Thyroid gland (tissue), 4 donors: ENCODE results near the gene PPP1R1B. TPM values are rescaled to one million over a fixed set of nuclear protein-coding genes. Genes with fewer than 3 reads are reported as not detected.

Source experiments
- DNase-seq, 2 donors: peaks; one replicate each; pipeline ENCODE4 v3.0.0-alpha.2; 2019
- H3K27ac ChIP-seq, 3 donors: fragments of 200-600 bp; sonication (generic); 1 replicate in 2 of 3; 2 replicates in 1 of 3; pipeline ENCODE4 v1.5.1; 2016 to 2019; ENCODE audit warnings: mild to moderate bottlenecking in 1 of 3, moderate library complexity in 1 of 3
- H3K27me3 ChIP-seq: fragments of 200-600 bp; sonication (generic); one replicate; pipeline ENCODE4 v1.5.1; 2019
- H3K36me3 ChIP-seq, 2 donors: fragments of 200-600 bp; sonication (generic); one replicate each; pipeline ENCODE4 v1.5.1; 2016 to 2019
- H3K4me1 ChIP-seq, 2 donors: fragments of 200-600 bp; sonication (generic); one replicate each; pipeline ENCODE4 v1.5.1; 2017 to 2019
- H3K4me3 ChIP-seq, 3 donors: fragments of 200-600 bp; sonication (generic); replicated peaks in 1 of 3; 1 replicate in 2 of 3; 2 replicates in 1 of 3; pipeline ENCODE4 v1.5.1; 2016; ENCODE audit warnings: mild to moderate bottlenecking in 1 of 3
- H3K9me3 ChIP-seq: fragments of 200-600 bp; sonication (generic); one replicate; pipeline ENCODE4 v1.5.1; 2017
- CTCF ChIP-seq, 6 experiments: fragments of 200-600 bp in 3 of 6; fragments of 450-650 bp in 3 of 6; sonication (generic) in 3 of 6; IDR thresholded peaks; one replicate each; pipeline ENCODE4 v1.5.1; 2016 to 2019; ENCODE audit warnings: antibody characterized with exemption in 6 of 6, mild to moderate bottlenecking in 2 of 6, inconsistent platforms in 1 of 6, moderate library complexity in 1 of 6
- POLR2A ChIP-seq, 2 donors: fragments of 450-650 bp; IDR thresholded peaks; one replicate each; pipeline ENCODE4 v1.6.1; 2017; ENCODE audit warnings: antibody characterized with exemption in 2 of 2, mild to moderate bottlenecking in 2 of 2, moderate library complexity in 1 of 2
- WGBS, 2 donors: methylation state at CpG; one replicate each; pipeline ENCODE4 v1.1.5; 2017; 5-methylcytosine and 5-hydroxymethylcytosine counted together
- intact Hi-C: fragments of 100-400 bp; cut with DNase I; formaldehyde crosslinking; loops from one replicate; pipeline ENCODE4 v1.15.1; 2023
- total RNA-seq, 4 donors: library from RNA; depleted of rRNA; stranded (reverse); fragments of >200 nt; gene quantifications; one replicate each; pipeline ENCODE4 v1.2.3, GENCODE V29; 2016

The PPP1R1B gene
- total RNA-seq, 4 donors from 2014 or later: 1.2 TPM; not detected in 3

- intact Hi-C loops: loop anchor here (5.0 to 10.0 kb wide), 3 partner anchors 77 to 240 kb away; partner anchors contain the start of genes IKZF3 and ZPBP2
- 67 to 69% methylated on average over 8 of the region's 8 CpGs for whole genome bisulfite sequencing, 2 donors
- Histone ChIP-seq H3K27ac (no peak overlapping the region), H3K4me3 (no peak overlapping the region), H3K4me1 (peaks cover 10 to 11% of the 10 kb centered on the region in 2 donors), H3K9me3 (no peaks in the 10 kb centered on the region), H3K36me3 (no peaks in the 10 kb centered on the region), H3K27me3 (peaks cover 15% of the 10 kb centered on the region)
- no peak for TF ChIP-seq POLR2A (IDR thresholded peaks at IDR 0.05)
- no peak for TF ChIP-seq CTCF (IDR thresholded peaks at IDR 0.05)
- DNase-seq: no peak
Measured at GRCh38 chr17:39624313-39624712, 2.4 kb upstream of the PPP1R1B start.

- H3K27me3 ChIP-seq: peaks cover 15% of the 10 kb centered on the region
- intact Hi-C loops: loop anchor here (5.0 to 10.0 kb wide), 2 partner anchors 62 to 240 kb away; partner anchors contain the start of genes IKZF3, PGAP3 and ZPBP2
- TF ChIP-seq CTCF (IDR thresholded peaks at IDR 0.05) (no peak), POLR2A (IDR thresholded peaks at IDR 0.05) (no peak)
- WGBS, 2 donors: 72 to 75% methylated on average over 4 of the region's 5 CpGs
- DNase-seq: no peak
- H3K4me1 ChIP-seq: peaks cover 10 to 11% of the 10 kb centered on the region in 2 donors
- no peaks in the 10 kb centered on the region for H3K36me3 ChIP-seq
- no peak overlapping the region for H3K27ac ChIP-seq
- no peaks in the 10 kb centered on the region for H3K9me3 ChIP-seq
- H3K4me3 ChIP-seq: no peak overlapping the region
Measured at GRCh38 chr17:39625198-39625785, 1.5 kb upstream of the PPP1R1B start.

- intact Hi-C loops: loop anchor here (5.0 to 10.0 kb wide), 2 partner anchors 60 to 238 kb away; partner anchors contain the start of genes IKZF3, PGAP3 and ZPBP2
- WGBS, 2 donors: 2 to 4% methylated on average over 16 to 28 of the region's 72 CpGs
- Histone ChIP-seq H3K4me3 (no peak overlapping the region), H3K27ac (no peak overlapping the region), H3K27me3 (peaks cover 15% of the 10 kb centered on the region), H3K9me3 (no peaks in the 10 kb centered on the region), H3K4me1 (peaks cover 10 to 11% of the 10 kb centered on the region in 2 donors), H3K36me3 (no peaks in the 10 kb centered on the region)
- DNase-seq: no peak
- TF ChIP-seq CTCF (IDR thresholded peaks at IDR 0.05) (no peak), POLR2A (IDR thresholded peaks at IDR 0.05) (no peak)
Measured at GRCh38 chr17:39627047-39627711, 427 bp downstream of the PPP1R1B start.

- no peaks in the 10 kb centered on the region for H3K36me3 ChIP-seq
- TF ChIP-seq POLR2A (IDR thresholded peaks at IDR 0.05) (no peak), CTCF (IDR thresholded peaks at IDR 0.05) (no peak)
- no peak overlapping the region for H3K4me3 ChIP-seq
- peaks cover 10 to 11% of the 10 kb centered on the region in 2 donors for H3K4me1 ChIP-seq
- H3K27ac ChIP-seq: no peak overlapping the region
- H3K9me3 ChIP-seq: no peaks in the 10 kb centered on the region
- H3K27me3 ChIP-seq: peaks cover 15% of the 10 kb centered on the region
- 51 to 67% methylated on average over 6 to 10 of the region's 16 CpGs for WGBS, 2 donors
- no peak for DNase-seq
- intact Hi-C loops: loop anchor here (5.0 to 10.0 kb wide), 2 partner anchors 59 to 237 kb away; partner anchors contain the start of genes IKZF3, PGAP3 and ZPBP2
Measured at GRCh38 chr17:39627712-39628516, 1.2 kb downstream of the PPP1R1B start.
